Mucosa of stomach (tissue), 1 donor: ENCODE measurements around the gene BICDL2.
"Not testable (repeated sequence)": the region's sequence is repeated elsewhere in the genome, so short reads cannot be mapped to it uniquely, and the experiment has no call there.

ENCODE experiments used
- H3K27me3 ChIP-seq: one replicate; pipeline ENCODE4 v1.7.0; 2013; ENCODE audit warnings: mild to moderate bottlenecking, low read length; ENCODE audit not compliant: control insufficient read depth, insufficient read depth
- H3K36me3 ChIP-seq: one replicate; pipeline ENCODE4 v1.7.0; 2013; ENCODE audit warnings: low read length; ENCODE audit not compliant: control insufficient read depth, insufficient read depth
- H3K4me1 ChIP-seq: one replicate; pipeline ENCODE4 v1.7.0; 2013; ENCODE audit warnings: mild to moderate bottlenecking, low read length; ENCODE audit not compliant: control insufficient read depth, insufficient read depth
- H3K4me3 ChIP-seq: one replicate; pipeline ENCODE4 v1.7.0; 2013; ENCODE audit warnings: low read length
- H3K9ac ChIP-seq: one replicate; pipeline ENCODE4 v1.7.0; 2013; ENCODE audit warnings: mild to moderate bottlenecking, low read length, moderate library complexity
- H3K9me3 ChIP-seq: one replicate; pipeline ENCODE4 v1.7.0; 2013; ENCODE audit warnings: mild to moderate bottlenecking, low read length, moderate library complexity; ENCODE audit not compliant: control insufficient read depth
- donor health status: Pancreatic carcinoma.

BICDL2 gene

GRCh38 chr16:3073448-3073847 is 36.7 kb upstream of the BICDL2 start:
- H3K9me3 ChIP-seq, result no peaks in the 10 kb centered on the region
- H3K27me3 ChIP-seq, result no peaks in the 10 kb centered on the region
- H3K4me1 ChIP-seq, result no peaks in the 10 kb centered on the region
- no peaks in the 10 kb centered on the region for H3K36me3 ChIP-seq
- H3K4me3 ChIP-seq, result no peak overlapping the region
- no peak overlapping the region for H3K9ac ChIP-seq

- not testable (repeated sequence) for H3K9ac ChIP-seq, H3K36me3 ChIP-seq, H3K4me1 ChIP-seq, H3K9me3 ChIP-seq, H3K27me3 ChIP-seq, H3K4me3 ChIP-seq
Observed at GRCh38 chr16:3072576-3073263, 36.0 kb upstream of the BICDL2 start.

GRCh38 chr16:3072148-3072547 is 35.4 kb upstream of the BICDL2 start:
- not testable (repeated sequence) for H3K9me3 ChIP-seq, H3K36me3 ChIP-seq, H3K27me3 ChIP-seq, H3K4me3 ChIP-seq, H3K9ac ChIP-seq
- peaks cover 12% of the 10 kb centered on the region for H3K4me1 ChIP-seq

- Histone ChIP-seq H3K36me3 (no peaks in the 10 kb centered on the region), H3K9me3 (no peaks in the 10 kb centered on the region), H3K4me1 (peaks cover 17% of the 10 kb centered on the region), H3K4me3 (no peak overlapping the region), H3K9ac (no peak overlapping the region), H3K27me3 (no peaks in the 10 kb centered on the region)
Observed at GRCh38 chr16:3071655-3072054, 34.9 kb upstream of the BICDL2 start.

GRCh38 chr16:3070608-3071111 is 33.9 kb upstream of the BICDL2 start:
- no peak overlapping the region for H3K4me3 ChIP-seq
- no peak overlapping the region for H3K9ac ChIP-seq
- peaks cover 27% of the 10 kb centered on the region for H3K4me1 ChIP-seq

GRCh38 chr16:3069146-3069545 is 32.4 kb upstream of the BICDL2 start:
- not testable (repeated sequence) for H3K9me3 ChIP-seq, H3K9ac ChIP-seq, H3K4me3 ChIP-seq, H3K36me3 ChIP-seq, H3K27me3 ChIP-seq
- peaks cover 39% of the 10 kb centered on the region for H3K4me1 ChIP-seq

More at GRCh38 chr16:3070608-3071111, 33.9 kb upstream of the BICDL2 start:
- Histone ChIP-seq H3K9me3 (no peaks in the 10 kb centered on the region), H3K36me3 (no peaks in the 10 kb centered on the region), H3K27me3 (no peaks in the 10 kb centered on the region)

GRCh38 chr16:3068487-3068886 is 31.7 kb upstream of the BICDL2 start:
- H3K4me3 ChIP-seq, result no peak overlapping the region
- H3K9me3 ChIP-seq, result no peaks in the 10 kb centered on the region
- no peaks in the 10 kb centered on the region for H3K27me3 ChIP-seq
- no peaks in the 10 kb centered on the region for H3K36me3 ChIP-seq
- H3K4me1 ChIP-seq, result peaks cover 39% of the 10 kb centered on the region
- H3K9ac ChIP-seq, result no peak overlapping the region

GRCh38 chr16:3066440-3066748 is 29.6 kb upstream of the BICDL2 start:
- Histone ChIP-seq H3K4me1 (peaks cover 39% of the 10 kb centered on the region), H3K36me3 (no peaks in the 10 kb centered on the region), H3K27me3 (no peaks in the 10 kb centered on the region), H3K9me3 (no peaks in the 10 kb centered on the region), H3K4me3 (peak overlapping the region; percentile 43), H3K9ac (peak overlapping the region; percentile 84)

- Histone ChIP-seq H3K9ac (peak overlapping the region; percentile 84), H3K9me3 (no peaks in the 10 kb centered on the region), H3K36me3 (no peaks in the 10 kb centered on the region), H3K27me3 (no peaks in the 10 kb centered on the region), H3K4me3 (peak overlapping the region; percentile 43), H3K4me1 (peaks cover 39% of the 10 kb centered on the region)
Observed at GRCh38 chr16:3065742-3066439, 29.1 kb upstream of the BICDL2 start.

GRCh38 chr16:3065069-3065741 is 28.5 kb upstream of the BICDL2 start, which contains the start of gene IL32:
IL32 (plus strand) TSS chr16:3065640; CDS start chr16:3065812, 172 bp downstream.
- peak within 1 kb of the TSS; percentile 84 for H3K9ac ChIP-seq
- H3K4me1 ChIP-seq, result peaks cover 43% of the 10 kb centered on the region
- H3K9me3 ChIP-seq, result no peaks in the 10 kb centered on the region
- H3K4me3 ChIP-seq, result peak within 1 kb of the TSS; percentile 43
- no peaks in the 10 kb centered on the region for H3K36me3 ChIP-seq
- H3K27me3 ChIP-seq, result no peaks in the 10 kb centered on the region

GRCh38 chr16:3063625-3064386 is 27.1 kb upstream of the BICDL2 start:
- H3K9me3 ChIP-seq, result no peaks in the 10 kb centered on the region
- no peaks in the 10 kb centered on the region for H3K36me3 ChIP-seq
- H3K27me3 ChIP-seq, result no peaks in the 10 kb centered on the region
- no peak overlapping the region for H3K4me3 ChIP-seq
- H3K9ac ChIP-seq, result no peak overlapping the region
- peaks cover 51% of the 10 kb centered on the region for H3K4me1 ChIP-seq
